ENCODE results near the gene TXNDC8. TPM values are rescaled to one million over a fixed set of nuclear protein-coding genes. Genes with fewer than 3 reads are reported as not detected.

Gene TXNDC8
- total RNA-seq, 1 donor from 2014 or later, result not detected

DNA sequence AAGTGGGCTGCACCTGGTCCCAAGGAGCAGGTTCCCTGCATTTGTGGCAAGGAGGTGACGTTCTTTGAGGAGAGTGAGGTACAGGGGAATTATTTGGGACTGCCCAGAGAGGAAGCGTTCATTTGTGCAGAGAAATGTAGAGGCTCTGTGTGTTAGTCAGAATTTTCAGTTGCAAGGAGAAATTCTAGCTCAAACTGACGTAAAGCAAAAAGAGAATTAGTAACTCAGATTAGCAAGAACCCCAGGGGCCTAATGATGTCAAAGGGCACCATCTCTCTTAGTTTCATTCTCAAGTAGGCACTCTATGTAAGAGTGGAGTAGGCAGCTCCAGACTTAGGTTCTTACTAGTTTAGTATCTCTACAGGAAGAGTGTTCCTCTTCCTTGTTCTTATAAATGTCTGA lies 79.0 kb downstream of the TXNDC8 start:
- ATAC-seq (ENCODE audit: low read depth), result peak; percentile 9
- peak overlapping the region; percentile 74 for H3K27ac Mint-ChIP-seq
- no peaks in the 10 kb centered on the region for H3K27me3 Mint-ChIP-seq
- peaks cover 6% of the 10 kb centered on the region for H3K36me3 Mint-ChIP-seq (ENCODE audit: low read depth)
- POLR2A ChIA-PET, result no interaction called here
- DNase-seq, result no peak
- TF ChIP-seq, protein P1, sequence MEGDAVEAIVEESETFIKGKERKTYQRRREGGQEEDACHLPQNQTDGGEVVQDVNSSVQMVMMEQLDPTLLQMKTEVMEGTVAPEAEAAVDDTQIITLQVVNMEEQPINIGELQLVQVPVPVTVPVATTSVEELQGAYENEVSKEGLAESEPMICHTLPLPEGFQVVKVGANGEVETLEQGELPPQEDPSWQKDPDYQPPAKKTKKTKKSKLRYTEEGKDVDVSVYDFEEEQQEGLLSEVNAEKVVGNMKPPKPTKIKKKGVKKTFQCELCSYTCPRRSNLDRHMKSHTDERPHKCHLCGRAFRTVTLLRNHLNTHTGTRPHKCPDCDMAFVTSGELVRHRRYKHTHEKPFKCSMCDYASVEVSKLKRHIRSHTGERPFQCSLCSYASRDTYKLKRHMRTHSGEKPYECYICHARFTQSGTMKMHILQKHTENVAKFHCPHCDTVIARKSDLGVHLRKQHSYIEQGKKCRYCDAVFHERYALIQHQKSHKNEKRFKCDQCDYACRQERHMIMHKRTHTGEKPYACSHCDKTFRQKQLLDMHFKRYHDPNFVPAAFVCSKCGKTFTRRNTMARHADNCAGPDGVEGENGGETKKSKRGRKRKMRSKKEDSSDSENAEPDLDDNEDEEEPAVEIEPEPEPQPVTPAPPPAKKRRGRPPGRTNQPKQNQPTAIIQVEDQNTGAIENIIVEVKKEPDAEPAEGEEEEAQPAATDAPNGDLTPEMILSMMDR (IDR thresholded peaks at IDR 0.05), result no peak
- H3K9me3 Mint-ChIP-seq, result no peaks in the 10 kb centered on the region
- H3K4me1 Mint-ChIP-seq, result peaks cover 50% of the 10 kb centered on the region
- CTCF ChIA-PET, result interaction anchor here (0.9 to 1.3 kb wide), 3 partner anchors 41 to 355 kb away, joined by 3 to 4 read pairs (median 3); no protein-coding TSS in a partner anchor
- H3K4me3 Mint-ChIP-seq, result peak overlapping the region; percentile 36
- intact Hi-C loops (cut with micrococcal nuclease), result loop anchor here (1.0 to 10.0 kb wide), 7 partner anchors 111 to 1326 kb away; partner anchors contain the start of genes ABITRAM, CTNNAL1 and ELP1

- peaks cover 56% of the 10 kb centered on the region for H3K4me1 Mint-ChIP-seq
- peak overlapping the region; percentile 74 for H3K27ac Mint-ChIP-seq
- peaks cover 6% of the 10 kb centered on the region for H3K36me3 Mint-ChIP-seq (ENCODE audit: low read depth)
- no peak for ATAC-seq (ENCODE audit: low read depth)
- TF ChIP-seq, protein P1 (IDR thresholded peaks at IDR 0.05), result no peak
- no peaks in the 10 kb centered on the region for H3K27me3 Mint-ChIP-seq
- DNase-seq, result no peak
- H3K4me3 Mint-ChIP-seq, result peak overlapping the region; percentile 92
- H3K9me3 Mint-ChIP-seq, result no peaks in the 10 kb centered on the region
- intact Hi-C loops (cut with micrococcal nuclease), result loop anchor here (1.0 to 10.0 kb wide), 8 partner anchors 59 to 1326 kb away; partner anchors contain the start of genes ABITRAM, CTNNAL1 and ELP1
- CTCF ChIA-PET, result interaction anchor here (1.1 kb wide), 1 partner anchor 40 kb away, joined by 3 read pairs; no protein-coding TSS in a partner anchor
- POLR2A ChIA-PET, result no interaction called here
These were observed 79.7 kb downstream of the TXNDC8 start for GRCh38 chr9:110257956-110258355.

DNA sequence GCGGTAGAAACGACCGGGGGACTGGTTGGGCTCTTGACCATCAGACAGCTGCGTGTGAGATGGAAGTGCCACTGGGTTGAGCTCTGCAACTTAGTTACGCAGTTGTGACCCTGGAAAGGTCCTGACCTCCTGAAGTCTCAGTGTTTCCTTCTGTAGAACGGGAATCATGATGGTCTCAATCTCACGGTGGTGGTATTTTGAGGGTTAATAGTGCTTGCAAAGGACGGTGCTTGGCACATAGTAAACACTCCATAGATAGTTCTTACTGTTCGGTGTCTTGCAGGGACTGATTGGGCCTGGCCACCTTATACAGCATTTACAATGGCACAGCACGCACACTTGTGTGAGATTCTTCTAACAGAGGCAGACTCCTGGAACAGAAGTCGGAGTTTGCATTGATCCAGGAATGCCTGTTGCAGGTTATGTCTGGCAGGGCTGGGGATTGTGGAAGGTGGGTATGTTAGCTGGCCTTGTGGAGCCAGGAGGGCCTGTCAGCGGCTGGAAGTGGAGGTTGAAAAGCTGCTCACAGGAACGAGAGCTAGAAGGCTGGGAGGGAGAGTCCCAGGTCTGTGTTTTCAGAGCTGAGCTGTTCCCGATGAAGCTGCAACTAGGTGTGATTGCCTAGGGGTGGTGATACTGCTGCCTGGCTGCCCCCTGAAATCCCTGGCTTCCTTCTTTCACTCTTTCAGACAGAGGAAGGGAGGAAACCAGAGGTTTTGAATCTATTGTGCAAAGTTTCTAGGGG lies 80.4 kb downstream of the TXNDC8 start:
- peak overlapping the region; percentile 92 for H3K4me3 Mint-ChIP-seq
- H3K36me3 Mint-ChIP-seq (ENCODE audit: low read depth), result peaks cover 6% of the 10 kb centered on the region
- no peak for DNase-seq
- no peaks in the 10 kb centered on the region for H3K27me3 Mint-ChIP-seq
- no peak for ATAC-seq (ENCODE audit: low read depth)
- H3K9me3 Mint-ChIP-seq, result no peaks in the 10 kb centered on the region
- POLR2A ChIA-PET, result interaction anchor here (0.6 to 1.2 kb wide), 5 partner anchors 15 to 291 kb away, joined by 3 to 8 read pairs (median 6); no protein-coding TSS in a partner anchor
- H3K27ac Mint-ChIP-seq, result peak overlapping the region; percentile 88
- H3K4me1 Mint-ChIP-seq, result peaks cover 62% of the 10 kb centered on the region
- CTCF ChIA-PET, result interaction anchor here (1.1 kb wide), 1 partner anchor 354 kb away, joined by 3 read pairs; no protein-coding TSS in a partner anchor
- TF ChIP-seq, protein P1 (IDR thresholded peaks at IDR 0.05), result no peak
- intact Hi-C loops (cut with micrococcal nuclease), result loop anchor here (2.0 to 10.0 kb wide), 7 partner anchors 60 to 1325 kb away; partner anchors contain the start of genes ABITRAM, CTNNAL1 and ELP1

- TF ChIP-seq, protein P1 (IDR thresholded peaks at IDR 0.05), result no peak
- Mint-ChIP-seq H3K4me3 (peak within 1 kb of the TSS; percentile 92), H3K27ac (peak within 1 kb of the TSS; percentile 92), H3K36me3 (ENCODE audit: low read depth) (peaks cover 6% of the 10 kb centered on the region), H3K9me3 (no peaks in the 10 kb centered on the region), H3K27me3 (no peaks in the 10 kb centered on the region), H3K4me1 (peaks cover 63% of the 10 kb centered on the region)
- peak; percentile 84 for DNase-seq
- ChIA-PET POLR2A (interaction anchor here (0.6 to 1.2 kb wide), 7 partner anchors 14 to 290 kb away, joined by 3 to 8 read pairs (median 4); no protein-coding TSS in a partner anchor), CTCF (interaction anchor here (1.1 kb wide), 1 partner anchor 353 kb away, joined by 3 read pairs; no protein-coding TSS in a partner anchor)
- intact Hi-C loops (cut with micrococcal nuclease), result loop anchor here (1.0 to 10.0 kb wide), 9 partner anchors 60 to 1324 kb away; partner anchors contain the start of genes ABITRAM, CTNNAL1 and ELP1
- peak; percentile 80 for ATAC-seq (ENCODE audit: low read depth)
These were observed 81.1 kb downstream of the TXNDC8 start, which contains the start of gene TXN for GRCh38 chr9:110256380-110257096. Gene TXN, minus strand, starts transcription at chr9:110256507. Its CDS starts 72 bp downstream, at chr9:110256435.

Measured in activated B cell treated with CpG ODN at 0.5 μM for 24 hours (primary cell).